ENCODE results near the gene SNAP91.

DNA sequence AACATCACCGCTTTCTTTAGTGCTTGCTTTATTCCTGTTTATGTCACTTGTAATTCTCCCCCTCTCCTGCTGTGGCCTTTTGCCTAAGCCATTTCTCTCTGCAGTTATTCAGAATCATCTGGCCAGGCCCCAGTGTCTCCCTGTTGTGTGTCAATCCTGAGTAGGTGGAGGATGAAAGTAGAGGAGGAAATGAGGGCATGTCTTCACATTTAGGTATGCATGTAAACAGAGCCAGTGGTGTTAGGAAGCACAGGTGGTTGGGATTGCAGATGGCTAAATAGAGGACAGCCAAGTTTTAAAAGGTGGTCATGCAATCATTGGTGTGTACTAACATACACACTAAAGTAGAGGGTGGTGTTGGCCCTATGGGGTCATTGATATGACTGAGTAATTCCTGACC is 191.4 kb downstream of the SNAP91 start:
- TF ChIP-seq KLF16 (IDR thresholded peaks at IDR 0.05) (no peak), STAG1 (CRISPR knock-in tag; IDR thresholded peaks at IDR 0.05; ENCODE audit: borderline replicate concordance) (no peak)

All from K562 (cell line).